Liver (tissue), 9 donors: ENCODE results near the gene CHTF18. TPM values are rescaled to one million over a fixed set of nuclear protein-coding genes. Genes with fewer than 3 reads are reported as not detected.
A peak's percentile ranks its signal among the peaks of the same experiment; 100 is the strongest.

Source experiments
- DNase-seq: peaks from one replicate; pipeline ENCODE4 v3.0.0-alpha.2; 2017; ENCODE audit warnings: low spot score
- H3K27ac ChIP-seq, 2 donors: one replicate each; pipeline ENCODE4 v1.7.0; 2013; ENCODE audit warnings: inconsistent platforms in 2 of 2, low read length in 2 of 2, control low read depth in 1 of 2, low read depth in 1 of 2, mild to moderate bottlenecking in 1 of 2
- H3K27me3 ChIP-seq, 4 donors: one replicate each; pipeline versions ENCODE4 v1.6.1 to v1.7.0; 2013; ENCODE audit warnings: low read length in 3 of 4, inconsistent platforms in 1 of 4, mild to moderate bottlenecking in 1 of 4, moderate library complexity in 1 of 4; ENCODE audit not compliant: control insufficient read depth in 4 of 4, insufficient read depth in 4 of 4
- H3K36me3 ChIP-seq, 4 donors: one replicate each; pipeline versions ENCODE4 v1.6.1 to v1.7.0; 2013; ENCODE audit warnings: low read length in 3 of 4, mild to moderate bottlenecking in 3 of 4, low read depth in 1 of 4, moderate library complexity in 1 of 4; ENCODE audit not compliant: control insufficient read depth in 4 of 4, insufficient read depth in 3 of 4
- H3K4me1 ChIP-seq, 4 donors: one replicate each; pipeline versions ENCODE4 v1.6.1 to v1.7.0; 2013; ENCODE audit warnings: low read length in 3 of 4, mild to moderate bottlenecking in 3 of 4, moderate library complexity in 1 of 4; ENCODE audit not compliant: control insufficient read depth in 4 of 4, insufficient read depth in 4 of 4
- H3K4me3 ChIP-seq, 3 donors: one replicate each; pipeline versions ENCODE4 v1.6.1 to v1.7.0; 2013; ENCODE audit warnings: low read length in 3 of 3, control low read depth in 1 of 3, low read depth in 1 of 3, mild to moderate bottlenecking in 1 of 3
- H3K9ac ChIP-seq, 2 donors: one replicate each; pipeline ENCODE4 v1.7.0; 2013; ENCODE audit warnings: low read length in 2 of 2, mild to moderate bottlenecking in 2 of 2, moderate library complexity in 2 of 2, control low read depth in 1 of 2, low read depth in 1 of 2
- H3K9me3 ChIP-seq, 4 donors: one replicate each; pipeline versions ENCODE4 v1.6.1 to v1.7.0; 2013; ENCODE audit warnings: low read length in 3 of 4; ENCODE audit not compliant: control insufficient read depth in 4 of 4
- ATF3 ChIP-seq: IDR thresholded peaks from 2 replicates; pipeline ENCODE4 v1.6.1; 2016; ENCODE audit warnings: antibody characterized with exemption
- CTCF ChIP-seq: fragments of 150-350 bp; IDR thresholded peaks from 2 replicates; pipeline ENCODE4 v1.5.1; 2017; ENCODE audit warnings: improper control_type of control experiment, low read depth, low read length; ENCODE audit not compliant: missing input control
- EGR1 ChIP-seq, 2 donors: IDR thresholded peaks; 2 replicates each; pipeline ENCODE4 v1.6.1; 2016 to 2018; ENCODE audit warnings: antibody characterized with exemption in 2 of 2, low read depth in 2 of 2
- FOXA1 ChIP-seq: IDR thresholded peaks from 2 replicates; pipeline ENCODE4 v1.6.1; 2016; ENCODE audit warnings: antibody characterized with exemption
- GABPA ChIP-seq, 2 donors: IDR thresholded peaks in 1 of 2; conservative IDR thresholded peaks in 1 of 2; 2 replicates each; pipeline ENCODE4 v1.6.1; 2016; ENCODE audit warnings: antibody characterized with exemption in 2 of 2, mild to moderate bottlenecking in 1 of 2, moderate library complexity in 1 of 2
- HNF4A ChIP-seq, 2 donors: conservative IDR thresholded peaks; 2 replicates each; pipeline ENCODE4 v1.6.1; 2016; ENCODE audit warnings: antibody characterized with exemption in 2 of 2, mild to moderate bottlenecking in 2 of 2
- HNF4G ChIP-seq: IDR thresholded peaks from 2 replicates; pipeline ENCODE4 v1.6.1; 2016; ENCODE audit warnings: antibody characterized with exemption
- JUND ChIP-seq, 2 donors: IDR thresholded peaks; 2 replicates each; pipeline ENCODE4 v1.6.1; 2016; ENCODE audit warnings: antibody characterized with exemption in 2 of 2
- MAX ChIP-seq: IDR thresholded peaks from 2 replicates; pipeline ENCODE4 v1.6.1; 2016; ENCODE audit warnings: antibody characterized with exemption
- NR2F2 ChIP-seq: IDR thresholded peaks from 2 replicates; pipeline ENCODE4 v1.6.1; 2016; ENCODE audit warnings: antibody characterized with exemption
- RAD21 ChIP-seq, 2 donors: IDR thresholded peaks; 2 replicates each; pipeline ENCODE4 v1.6.1; 2016; ENCODE audit warnings: antibody characterized with exemption in 2 of 2, mild to moderate bottlenecking in 2 of 2
- REST ChIP-seq: IDR thresholded peaks from 2 replicates; pipeline ENCODE4 v1.6.1; 2016; ENCODE audit warnings: antibody characterized with exemption, mild to moderate bottlenecking
- RXRA ChIP-seq, 2 donors: IDR thresholded peaks; 2 replicates each; pipeline ENCODE4 v1.6.1; 2017 to 2018; ENCODE audit warnings: antibody characterized with exemption in 2 of 2, mild to moderate bottlenecking in 1 of 2
- SP1 ChIP-seq: IDR thresholded peaks from 2 replicates; pipeline ENCODE4 v1.6.1; 2018; ENCODE audit warnings: antibody characterized with exemption, mild to moderate bottlenecking
- TAF1 ChIP-seq: conservative IDR thresholded peaks from 2 replicates; pipeline ENCODE4 v1.6.1; 2016; ENCODE audit warnings: antibody characterized with exemption, mild to moderate bottlenecking
- YY1 ChIP-seq: IDR thresholded peaks from 2 replicates; pipeline ENCODE4 v1.6.1; 2016; ENCODE audit warnings: antibody characterized with exemption, mild to moderate bottlenecking
- WGBS: extraction: QIAGEN DNeasy Blood & Tissue Kit; methylation state at CpG from one replicate; pipeline ENCODE4 v1.1.7; 2013; 5-methylcytosine and 5-hydroxymethylcytosine counted together
- polyA plus RNA-seq, 2 donors: library from polyadenylated mRNA; stranded (reverse) in 1 of 2; unstranded in 1 of 2; fragments of 200-250 nt in 1 of 2; fragments of >200 nt in 1 of 2; fragmentation: Nextera tagmentation in 1 of 2; extraction: Ambion mirVana in 1 of 2; gene quantifications; one replicate each; pipeline versions ENCODE4 v1.2.1 to v1.2.3, GENCODE V29; 2013 to 2015
- total RNA-seq, 2 donors: library from RNA; depleted of rRNA; stranded (reverse); fragments of >200 nt; gene quantifications; one replicate each; pipeline ENCODE4 v1.2.3, GENCODE V29; 2014
- donor health status: healthy.
- donor health status: healthy.
- donor health status: healthy.
- donor health status: healthy.
- donor health status: healthy.

Gene CHTF18
- total and polyA plus RNA-seq, 4 donors: 1.7 to 15.6 (median 3.9) TPM

- H3K4me3 ChIP-seq: no peak overlapping the region
Observed at GRCh38 chr16:785563-786535, 2.6 kb upstream of the CHTF18 start.

More at GRCh38 chr16:785563-786535, 2.6 kb upstream of the CHTF18 start:
- Histone ChIP-seq H3K27ac (no peak overlapping the region), H3K9me3 (no peaks in the 10 kb centered on the region), H3K27me3 (peaks cover 0 to 4% (median 0%) of the 10 kb centered on the region in 4 donors), H3K4me1 (peaks cover 6 to 21% (median 18%) of the 10 kb centered on the region in 4 donors), H3K36me3 (peaks cover 0 to 3% (median 0%) of the 10 kb centered on the region in 4 donors), H3K9ac (no peak overlapping the region)
- WGBS: 65% methylated on average over 58 of the region's 58 CpGs
- TF ChIP-seq CTCF (peak; percentile 67), SP1 (no peak), EGR1 (IDR thresholded peaks at IDR 0.05; ENCODE audit: low read depth in 2 of 2) (no peak), JUND (IDR thresholded peaks at IDR 0.05) (no peak), MAX (no peak), NR2F2 (no peak), TAF1 (no peak), HNF4A (conservative IDR thresholded peaks at IDR 0.05) (no peak), FOXA1 (no peak), REST (no peak), YY1 (no peak), GABPA (IDR thresholded peaks at IDR 0.05 in 1 of 2, conservative IDR thresholded peaks at IDR 0.05 in 1 of 2) (no peak), RXRA (IDR thresholded peaks at IDR 0.05) (no peak), HNF4G (no peak), ATF3 (no peak), RAD21 (IDR thresholded peaks at IDR 0.05) (peak in 1 of 2 donors; percentile 82)
- DNase-seq: peak; percentile 85
